Neural crest cell (in vitro differentiated cells): Measurements from ENCODE around the gene RARB. TPM values are rescaled to one million over a fixed set of nuclear protein-coding genes. Genes with fewer than 3 reads are reported as not detected.

Experiments
- DNase-seq: peaks from one replicate; pipeline ENCODE4 v3.0.0; 2021; ENCODE audit warnings: low read depth, mixed read lengths, low spot score
- H3K27ac Mint-ChIP-seq: one replicate; pipeline ENCODE4 v1.8.0; 2021; ENCODE audit warnings: mild to moderate bottlenecking, mixed read lengths; ENCODE audit not compliant: unreplicated experiment
- H3K27me3 Mint-ChIP-seq: 2 replicates; pipeline ENCODE4 v1.8.0; 2021; ENCODE audit warnings: low read depth, mild to moderate bottlenecking, mixed read lengths
- H3K36me3 Mint-ChIP-seq: 2 replicates; pipeline ENCODE4 v1.8.0; 2021; ENCODE audit warnings: low read depth, mild to moderate bottlenecking, mixed read lengths
- H3K4me1 Mint-ChIP-seq: 2 replicates; pipeline ENCODE4 v1.8.0; 2021; ENCODE audit warnings: mixed read lengths
- H3K4me3 Mint-ChIP-seq: one replicate; pipeline ENCODE4 v1.8.0; 2021; ENCODE audit warnings: mild to moderate bottlenecking, mixed read lengths
- H3K9me3 Mint-ChIP-seq: 2 replicates; pipeline ENCODE4 v1.8.0; 2021; ENCODE audit warnings: mixed read lengths
- CTCF ChIP-seq: fragments of 200-600 bp; sonication (generic); conservative IDR thresholded peaks from 2 replicates; pipeline ENCODE4 v1.5.0; 2021; ENCODE audit warnings: antibody characterized with exemption, mild to moderate bottlenecking
- total RNA-seq: library from RNA; stranded (reverse); gene quantifications from 2 replicates; pipeline ENCODE4 v1.2.1, GENCODE V29; 2021

RARB gene
- total RNA-seq, 1 donor from 2014 or later = 0.98 TPM

GRCh38 chr3:25520926-25521559 lies 93.0 kb downstream of the RARB start:
- Mint-ChIP-seq H3K36me3 (peaks cover 3% of the 10 kb centered on the region), H3K27ac (no peak overlapping the region), H3K4me1 (peaks cover 17% of the 10 kb centered on the region), H3K27me3 (no peaks in the 10 kb centered on the region), H3K9me3 (peaks cover 5% of the 10 kb centered on the region), H3K4me3 (no peak overlapping the region)
- DNase-seq = no peak
- TF ChIP-seq CTCF = no peak

GRCh38 chr3:25527336-25527735 lies 99.3 kb downstream of the RARB start:
- no peak for DNase-seq
- Mint-ChIP-seq H3K27me3 (no peaks in the 10 kb centered on the region), H3K4me1 (peaks cover 23% of the 10 kb centered on the region), H3K4me3 (no peak overlapping the region), H3K9me3 (peaks cover 13% of the 10 kb centered on the region), H3K27ac (no peak overlapping the region), H3K36me3 (peaks cover 11% of the 10 kb centered on the region)
- no peak for TF ChIP-seq CTCF

- Mint-ChIP-seq H3K36me3 (peaks cover 13% of the 10 kb centered on the region), H3K27ac (no peak overlapping the region), H3K4me1 (peaks cover 23% of the 10 kb centered on the region), H3K4me3 (no peak overlapping the region), H3K27me3 (no peaks in the 10 kb centered on the region), H3K9me3 (peaks cover 14% of the 10 kb centered on the region)
- DNase-seq = no peak
- TF ChIP-seq CTCF = no peak
Measured at GRCh38 chr3:25527801-25528200, 99.7 kb downstream of the RARB start.

- TF ChIP-seq CTCF = no peak
- no peak for DNase-seq
- H3K27ac Mint-ChIP-seq = no peak overlapping the region
- peaks cover 5% of the 10 kb centered on the region for H3K4me1 Mint-ChIP-seq
- peaks cover 7% of the 10 kb centered on the region for H3K9me3 Mint-ChIP-seq
- no peaks in the 10 kb centered on the region for H3K27me3 Mint-ChIP-seq
- no peak overlapping the region for H3K4me3 Mint-ChIP-seq
- H3K36me3 Mint-ChIP-seq = peaks cover 9% of the 10 kb centered on the region
Measured at GRCh38 chr3:25531971-25532370, 103.9 kb downstream of the RARB start.

- TF ChIP-seq CTCF = peak; percentile 68
- H3K4me1 Mint-ChIP-seq = peaks cover 5% of the 10 kb centered on the region
- no peak overlapping the region for H3K4me3 Mint-ChIP-seq
- no peaks in the 10 kb centered on the region for H3K27me3 Mint-ChIP-seq
- no peak overlapping the region for H3K27ac Mint-ChIP-seq
- H3K36me3 Mint-ChIP-seq = peaks cover 9% of the 10 kb centered on the region
- peaks cover 7% of the 10 kb centered on the region for H3K9me3 Mint-ChIP-seq
- peak; percentile 8 for DNase-seq
Measured at GRCh38 chr3:25532431-25533162, 104.5 kb downstream of the RARB start.
